GM18868 (cell line): ENCODE measurements around the gene TFCP2L1.
"Not testable (repeated sequence)": the region's sequence is repeated elsewhere in the genome, so short reads cannot be mapped to it uniquely, and the experiment has no call there.

Experiments used
- ATAC-seq: cut with Tn5 transposase; IDR thresholded peaks from one replicate; pipeline ENCODE4 v1.9.1; 2021; ENCODE audit warnings: mild to moderate bottlenecking, moderate library complexity; ENCODE audit not compliant: unreplicated experiment

The TFCP2L1 gene

GRCh38 chr2:121227381-121228144 lies 57.4 kb downstream of the TFCP2L1 start:
- not testable (repeated sequence) for ATAC-seq

DNA sequence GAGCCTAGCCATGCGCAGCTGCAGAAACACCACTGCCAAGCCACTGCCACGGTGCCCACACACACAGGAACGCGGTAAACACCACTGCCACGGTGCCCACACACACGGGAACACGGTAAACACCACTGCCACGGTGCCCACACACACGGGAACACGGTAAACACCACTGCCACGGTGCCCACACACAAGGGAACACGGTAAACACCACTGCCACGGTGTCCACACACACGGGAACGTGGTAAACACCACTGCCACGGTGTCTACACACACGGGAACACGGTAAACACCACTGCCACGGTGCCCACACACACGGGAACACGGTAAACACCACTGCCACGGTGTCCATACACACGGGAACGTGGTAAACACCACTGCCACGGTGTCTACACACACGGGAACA lies 59.3 kb downstream of the TFCP2L1 start:
- ATAC-seq, result not testable (repeated sequence)

GRCh38 chr2:121220995-121221394 lies 64.0 kb downstream of the TFCP2L1 start:
- no peak for ATAC-seq

DNA sequence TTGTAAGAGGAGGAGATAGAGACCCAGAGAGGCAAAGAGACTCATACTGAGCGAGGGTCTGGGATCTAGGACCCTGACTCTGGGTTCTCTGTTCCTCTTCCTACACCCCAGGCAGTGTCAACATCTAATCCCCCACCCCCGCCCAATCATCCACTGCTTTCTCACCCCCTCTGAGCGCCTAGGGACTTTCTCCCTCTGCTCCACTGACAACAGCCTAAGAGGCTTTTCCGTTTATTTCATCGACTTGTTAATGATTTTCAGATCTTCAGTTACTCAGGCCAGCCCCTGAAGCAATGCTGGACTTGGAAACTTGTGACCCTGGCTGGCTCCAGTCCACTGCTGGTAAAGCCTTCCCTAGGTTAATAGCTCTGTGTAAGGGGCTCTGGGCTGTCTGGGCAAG lies 65.1 kb downstream of the TFCP2L1 start:
- no peak for ATAC-seq

DNA sequence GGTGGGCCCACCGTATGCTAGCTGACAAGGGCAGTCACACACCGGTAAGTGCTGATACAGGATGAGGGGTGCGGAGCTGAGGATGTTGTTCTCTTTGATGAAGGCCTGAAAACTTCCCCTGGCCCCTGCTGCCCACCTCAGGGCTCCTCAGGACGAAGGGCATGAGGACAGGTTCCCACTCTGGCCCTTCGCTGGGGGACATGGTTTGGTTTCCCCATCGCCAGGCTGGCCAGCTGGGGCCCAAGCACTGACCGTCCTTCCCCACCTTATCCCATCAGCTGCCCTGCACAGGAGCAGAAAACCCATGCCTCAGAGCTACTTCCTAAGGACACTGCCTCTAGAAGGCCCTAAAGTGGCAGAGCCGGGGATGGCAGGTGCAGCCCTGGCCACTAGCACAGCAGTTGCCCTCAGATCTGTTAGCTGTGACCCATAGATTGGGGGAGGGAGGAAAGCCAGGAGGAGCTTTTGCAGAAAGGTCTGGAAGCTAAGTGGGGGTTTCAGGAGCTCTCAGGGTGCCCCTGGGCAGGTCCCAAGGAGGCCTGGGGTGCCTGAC lies 66.5 kb downstream of the TFCP2L1 start:
- ATAC-seq, result no peak

DNA sequence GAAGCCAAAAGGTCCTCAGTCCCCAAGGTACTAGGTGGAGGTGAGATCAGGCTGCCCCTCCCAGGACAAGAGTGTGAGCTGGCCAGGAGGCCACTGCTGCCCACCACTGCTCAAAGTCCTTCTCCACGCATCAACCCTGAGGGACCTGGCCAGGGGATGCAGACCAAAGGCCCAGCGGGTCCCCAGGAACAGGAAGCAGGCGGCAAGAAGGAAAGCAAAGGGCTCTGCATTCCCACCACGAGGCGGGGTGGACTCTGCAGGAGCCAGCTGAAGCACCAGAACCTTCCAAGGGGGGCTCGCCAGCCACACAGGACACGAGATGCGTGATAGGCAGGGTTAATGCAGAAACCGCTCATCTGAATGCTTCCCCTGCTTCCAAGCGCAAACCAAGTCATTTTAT lies 67.4 kb downstream of the TFCP2L1 start:
- ATAC-seq, result no peak

DNA sequence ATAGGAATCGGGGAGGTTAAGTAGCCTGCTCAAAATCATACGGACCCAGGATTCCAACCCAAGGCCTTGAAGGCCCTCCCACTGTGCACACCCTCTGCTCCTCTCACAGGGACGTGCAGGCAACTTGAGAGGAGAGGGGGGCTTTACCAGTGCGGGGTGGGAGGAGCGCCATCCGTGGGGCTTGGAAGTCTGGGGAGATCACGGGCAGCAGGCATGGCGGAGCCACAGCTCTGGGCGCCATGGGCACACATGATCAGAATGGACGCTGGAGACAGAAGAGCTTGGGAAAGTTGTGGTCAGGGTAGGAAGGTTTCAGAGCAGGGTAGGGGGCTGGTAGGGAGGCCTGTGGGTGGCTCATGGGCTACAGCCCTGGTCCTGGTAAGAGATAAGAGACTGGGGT lies 70.7 kb downstream of the TFCP2L1 start:
- ATAC-seq, result no peak

DNA sequence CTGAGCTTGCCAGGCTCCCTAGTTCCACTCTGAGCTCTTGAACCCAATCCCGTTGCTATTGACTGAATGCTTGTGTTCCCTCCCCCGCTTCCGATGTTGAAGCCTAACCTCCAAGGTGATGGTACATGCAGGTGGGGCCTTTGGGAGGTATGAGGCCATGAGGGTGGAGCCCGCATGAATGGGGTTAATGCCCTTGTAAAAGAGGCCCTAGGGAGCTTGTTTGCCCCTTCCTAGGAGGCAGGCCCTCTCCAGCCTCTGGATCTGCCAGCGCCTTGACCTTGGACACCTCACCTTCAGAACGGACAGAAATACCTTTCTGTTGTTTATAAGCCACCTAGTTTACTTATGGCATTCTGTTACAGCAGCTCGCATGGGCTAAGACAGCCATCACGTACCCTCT lies 71.6 kb downstream of the TFCP2L1 start:
- ATAC-seq, result no peak

GRCh38 chr2:121212661-121213325 lies 72.2 kb downstream of the TFCP2L1 start:
- no peak for ATAC-seq

DNA sequence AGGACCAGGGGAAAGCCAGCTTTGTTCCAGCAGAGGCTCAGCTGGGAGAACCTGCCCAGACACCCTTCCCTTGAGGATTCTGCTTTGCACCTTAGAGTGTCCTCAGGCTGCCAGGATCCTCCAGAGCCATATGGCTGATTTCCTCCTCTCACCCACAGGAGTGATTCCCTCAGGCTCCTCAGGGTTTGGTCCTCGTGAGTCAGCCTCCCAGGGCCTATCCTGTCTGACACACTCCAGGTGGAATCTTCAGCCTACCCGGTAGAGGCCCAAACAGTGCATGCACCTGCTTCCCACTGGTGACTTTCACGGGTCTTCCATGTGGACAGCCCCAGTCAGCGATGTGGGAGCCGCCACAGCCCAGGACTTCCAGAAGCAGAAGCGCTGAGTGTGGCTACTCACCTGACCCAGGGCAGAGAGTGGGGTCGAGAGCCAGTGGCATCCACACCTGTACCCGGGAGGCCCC lies 73.3 kb downstream of the TFCP2L1 start:
- no peak for ATAC-seq

DNA sequence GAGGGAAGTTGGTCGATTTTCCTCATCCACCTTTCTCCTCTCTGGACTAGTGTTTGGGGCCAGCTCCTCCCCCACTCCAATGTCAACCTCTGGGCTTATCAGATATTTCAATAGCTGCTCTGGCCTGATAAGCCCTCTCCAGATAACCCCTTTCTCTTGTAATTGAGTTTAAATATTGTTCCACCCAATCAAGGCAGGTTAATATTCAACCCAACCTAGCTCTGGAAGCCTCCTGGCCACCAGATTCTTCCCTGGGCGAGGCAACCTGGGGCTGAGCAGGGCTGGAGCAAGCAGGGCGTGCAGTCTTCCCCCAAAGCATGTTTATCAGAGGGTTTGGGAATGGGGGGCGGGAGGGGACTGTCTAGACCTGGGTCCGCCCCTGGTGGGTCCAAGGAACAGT lies 73.8 kb downstream of the TFCP2L1 start:
- no peak for ATAC-seq

- no peak for ATAC-seq
These were observed 74.3 kb downstream of the TFCP2L1 start for GRCh38 chr2:121210691-121211090.

- ATAC-seq, result no peak
These were observed 75.9 kb downstream of the TFCP2L1 start for GRCh38 chr2:121209014-121209610.

- ATAC-seq, result no peak
These were observed 77.5 kb downstream of the TFCP2L1 start for GRCh38 chr2:121207494-121207893.

- no peak for ATAC-seq
These were observed 79.6 kb downstream of the TFCP2L1 start for GRCh38 chr2:121205321-121205942.

- no peak for ATAC-seq
These were observed 81.3 kb downstream of the TFCP2L1 start for GRCh38 chr2:121203591-121204249.

DNA sequence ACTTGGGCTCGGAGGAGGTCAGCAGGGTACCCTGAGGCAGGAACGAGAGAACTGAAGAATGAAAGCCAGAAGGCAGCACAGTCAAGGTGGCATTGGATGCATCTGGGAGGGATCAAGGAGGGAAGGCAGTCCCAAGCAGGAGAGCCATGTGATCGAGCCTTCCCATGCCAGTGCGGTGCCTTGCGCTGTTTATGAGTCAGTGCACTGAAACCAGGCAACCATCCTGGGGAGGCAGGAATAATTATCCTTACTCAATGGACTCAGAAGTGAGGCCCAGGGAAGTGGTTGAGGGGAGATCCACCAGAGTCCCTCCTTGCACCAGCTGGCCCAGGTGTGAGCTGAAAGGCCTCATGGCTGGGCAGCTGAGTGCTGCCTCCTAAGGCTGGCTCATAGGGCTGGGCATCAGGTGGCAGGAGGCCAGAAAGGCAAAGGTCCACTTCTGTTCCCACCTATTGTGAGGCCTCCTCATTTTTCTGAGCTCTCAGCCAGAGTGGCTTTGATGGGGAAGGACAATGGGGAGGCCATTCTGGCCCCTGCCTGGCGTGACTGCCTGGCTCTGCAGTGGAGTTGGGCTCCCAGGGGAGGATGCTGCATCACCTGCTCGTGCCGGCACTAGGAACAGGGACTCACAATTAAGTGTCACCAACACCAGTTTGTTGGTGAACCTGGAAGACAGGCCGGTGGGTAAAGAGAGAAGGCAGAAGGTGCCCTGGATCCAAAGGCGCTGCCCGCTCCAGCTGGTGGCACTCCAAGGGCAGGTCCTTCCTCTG lies 82.3 kb downstream of the TFCP2L1 start:
- ATAC-seq, result no peak

DNA sequence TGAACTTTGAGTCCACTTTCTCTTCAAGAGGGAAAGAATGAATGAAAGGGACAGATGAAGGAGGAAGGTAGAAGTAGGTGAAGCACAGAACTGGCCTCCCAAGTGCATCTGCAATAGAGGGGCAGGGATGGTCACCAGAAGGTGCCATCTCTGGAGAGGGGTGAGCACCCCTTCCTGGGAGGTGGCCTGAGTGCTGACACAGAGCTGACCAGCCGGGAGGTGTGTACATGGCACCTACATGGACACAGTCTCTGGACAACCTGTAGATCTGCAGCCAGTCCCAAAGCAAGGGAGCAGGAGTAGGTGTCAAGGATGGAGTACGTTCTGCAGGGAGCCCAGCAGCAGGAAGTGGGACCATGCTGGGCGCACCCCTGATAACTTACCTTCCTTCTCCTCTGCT lies 83.2 kb downstream of the TFCP2L1 start:
- ATAC-seq, result no peak

DNA sequence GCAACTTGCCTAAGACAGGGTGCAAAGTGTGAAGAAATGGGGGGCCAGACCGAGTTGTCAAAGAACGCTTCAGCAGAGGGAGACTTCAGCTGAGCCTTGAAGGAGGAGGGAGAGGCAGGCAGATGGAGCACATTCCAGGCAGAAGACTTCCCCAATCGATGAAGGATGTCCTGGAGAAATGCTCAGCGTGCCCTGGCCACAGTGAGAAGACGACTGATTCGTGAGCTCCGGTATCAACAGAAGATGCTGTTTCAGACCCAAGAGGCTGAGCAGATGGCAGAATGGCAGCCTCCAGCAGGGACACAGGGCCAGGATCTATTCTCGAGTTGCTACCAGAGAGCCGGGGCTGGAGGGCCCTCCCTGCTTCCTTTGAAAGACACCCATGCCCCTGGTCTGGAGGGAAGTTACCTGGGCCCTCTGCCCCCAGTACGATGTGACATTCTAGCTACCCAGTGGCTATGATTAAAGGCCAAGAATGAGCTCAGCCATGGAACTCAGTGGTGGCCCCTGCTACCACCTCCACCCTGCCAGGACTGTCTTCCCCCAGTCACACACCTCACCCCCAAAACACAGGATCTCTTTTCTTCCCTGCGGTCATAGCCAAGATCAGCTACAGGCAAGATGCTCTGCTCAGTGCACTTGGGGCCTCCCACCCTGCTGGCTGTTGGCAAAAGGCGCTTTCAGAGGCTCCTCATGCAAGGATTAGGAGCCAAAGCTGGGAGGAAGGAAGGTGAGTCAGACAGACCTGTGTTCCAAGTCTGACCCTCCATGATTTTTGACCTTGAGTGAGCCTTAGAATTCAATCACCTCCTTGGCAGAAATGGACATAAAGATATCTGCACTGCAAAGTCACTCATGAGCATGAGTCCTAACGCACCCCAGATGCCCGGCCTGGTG lies 84.3 kb downstream of the TFCP2L1 start:
- ATAC-seq, result no peak
